CD4-positive, alpha-beta T cell treated with Interleukin-17A for 4 hours (primary cell): ENCODE results near the gene KRT13.

Source experiments
- DNase-seq: peaks from one replicate; pipeline ENCODE4 v3.0.0-alpha.2; 2020; ENCODE audit warnings: mixed read lengths

The KRT13 gene

GRCh38 chr17:41518789-41519449, 13.5 kb upstream of the KRT13 start, which contains the start of gene KRT15:
Gene KRT15 (minus strand): TSS chr17:41518890. CDS start chr17:41518827, 63 bp downstream.
- DNase-seq, result no peak

GRCh38 chr17:41518031-41518430, 12.6 kb upstream of the KRT13 start:
- DNase-seq, result no peak

- DNase-seq, result no peak
Measured at GRCh38 chr17:41516830-41517283, 11.4 kb upstream of the KRT13 start.

GRCh38 chr17:41516147-41516829, 10.9 kb upstream of the KRT13 start:
- DNase-seq, result no peak

- no peak for DNase-seq
Measured at GRCh38 chr17:41513168-41513547, 7.7 kb upstream of the KRT13 start.

- DNase-seq, result no peak
Measured at GRCh38 chr17:41512546-41513167, 7.2 kb upstream of the KRT13 start.

- no peak for DNase-seq
Measured at GRCh38 chr17:41511716-41512115, 6.3 kb upstream of the KRT13 start.

- DNase-seq, result no peak
Measured at GRCh38 chr17:41511116-41511515, 5.7 kb upstream of the KRT13 start.

- no peak for DNase-seq
Measured at GRCh38 chr17:41510251-41511065, 5.0 kb upstream of the KRT13 start.

- DNase-seq, result no peak
Measured at GRCh38 chr17:41507315-41507880, 2.0 kb upstream of the KRT13 start.

GRCh38 chr17:41505809-41506767, 676 bp upstream of the KRT13 start:
- no peak for DNase-seq

- no peak for DNase-seq
Measured at GRCh38 chr17:41504246-41504977, 1.0 kb downstream of the KRT13 start.

GRCh38 chr17:41503202-41503601, 2.2 kb downstream of the KRT13 start:
- no peak for DNase-seq

GRCh38 chr17:41500131-41500911, 5.1 kb downstream of the KRT13 start:
- DNase-seq, result no peak

- no peak for DNase-seq
Measured at GRCh38 chr17:41499714-41500113, 5.7 kb downstream of the KRT13 start.

GRCh38 chr17:41498276-41498675, 7.1 kb downstream of the KRT13 start:
- no peak for DNase-seq

- peak; percentile 67 for DNase-seq
Measured at GRCh38 chr17:41496803-41497484, 8.5 kb downstream of the KRT13 start.

GRCh38 chr17:41494524-41494923, 10.9 kb downstream of the KRT13 start:
- DNase-seq, result no peak

GRCh38 chr17:41492771-41493170, 12.6 kb downstream of the KRT13 start:
- no peak for DNase-seq
